ENCODE results near the gene TSPYL1.

DNA sequence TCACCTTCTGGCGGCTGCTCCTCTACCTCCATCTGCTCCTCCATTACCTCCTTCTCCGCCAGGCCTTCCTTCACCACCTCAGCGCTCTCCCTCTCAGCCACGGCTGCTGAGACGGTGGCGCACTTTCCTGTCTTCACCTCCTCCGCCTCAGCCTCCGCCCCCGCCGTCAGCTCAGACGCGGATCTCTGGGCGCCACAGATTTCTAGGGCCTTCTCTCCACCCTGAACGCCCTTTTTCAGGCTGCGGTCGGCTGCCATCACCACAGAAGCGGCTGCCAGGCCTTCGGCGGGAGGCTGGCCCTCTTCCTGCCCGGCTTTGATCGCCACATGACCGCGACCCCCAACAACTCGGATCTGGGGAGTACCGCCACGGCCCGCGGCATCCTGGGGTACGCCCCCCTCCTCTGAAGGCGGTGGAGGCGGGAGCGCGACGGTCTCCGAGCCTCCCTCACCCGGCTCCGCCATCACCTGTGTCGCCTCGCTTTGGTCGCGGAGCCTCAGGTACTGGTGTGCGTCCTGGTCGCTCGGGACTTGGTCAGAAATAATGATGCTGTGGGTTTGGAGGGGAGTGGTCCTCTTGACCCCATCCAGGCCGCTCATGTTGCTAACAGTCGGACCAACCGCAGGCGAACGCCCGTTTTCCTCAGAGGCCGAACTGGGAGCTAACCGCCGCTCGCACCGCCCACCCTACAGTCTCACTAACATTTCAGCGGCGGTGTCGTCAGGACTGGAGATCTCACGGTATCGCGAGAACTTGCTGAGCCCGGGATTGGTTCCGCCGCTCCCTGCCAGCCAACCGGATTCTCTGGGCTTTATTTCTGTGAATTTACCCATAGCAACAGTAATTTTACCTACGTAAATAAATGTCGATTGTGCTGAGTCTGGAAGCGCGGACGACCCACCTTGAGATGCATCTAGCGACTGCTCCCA lies at the start of gene TSPYL1:
- TF ChIP-seq ZFP3 (CRISPR knock-in tag; IDR thresholded peaks at IDR 0.05) (no peak), ZNF70 (CRISPR knock-in tag; IDR thresholded peaks at IDR 0.05) (0 out of 2 replicates have a peak, but pooled peaks have one; percentile 30), ISL1 (CRISPR knock-in tag; IDR thresholded peaks at IDR 0.05) (no peak), BACH2 (CRISPR knock-in tag; IDR thresholded peaks at IDR 0.05; ENCODE audit: borderline replicate concordance) (no peak), TCF4 (CRISPR knock-in tag; IDR thresholded peaks at IDR 0.05; ENCODE audit: borderline replicate concordance) (no peak), ZNF8 (CRISPR knock-in tag; IDR thresholded peaks at IDR 0.05) (no peak), ZFP30 (CRISPR knock-in tag; IDR thresholded peaks at IDR 0.05) (no peak), OSR1 (CRISPR knock-in tag; IDR thresholded peaks at IDR 0.05) (no peak), RARB (CRISPR knock-in tag; IDR thresholded peaks at IDR 0.05) (no peak), PPARA (CRISPR knock-in tag; IDR thresholded peaks at IDR 0.05; ENCODE audit: borderline replicate concordance) (no peak), SNAI2 (CRISPR knock-in tag; IDR thresholded peaks at IDR 0.05) (no peak)
- TF ChIP-seq, protein P1, sequence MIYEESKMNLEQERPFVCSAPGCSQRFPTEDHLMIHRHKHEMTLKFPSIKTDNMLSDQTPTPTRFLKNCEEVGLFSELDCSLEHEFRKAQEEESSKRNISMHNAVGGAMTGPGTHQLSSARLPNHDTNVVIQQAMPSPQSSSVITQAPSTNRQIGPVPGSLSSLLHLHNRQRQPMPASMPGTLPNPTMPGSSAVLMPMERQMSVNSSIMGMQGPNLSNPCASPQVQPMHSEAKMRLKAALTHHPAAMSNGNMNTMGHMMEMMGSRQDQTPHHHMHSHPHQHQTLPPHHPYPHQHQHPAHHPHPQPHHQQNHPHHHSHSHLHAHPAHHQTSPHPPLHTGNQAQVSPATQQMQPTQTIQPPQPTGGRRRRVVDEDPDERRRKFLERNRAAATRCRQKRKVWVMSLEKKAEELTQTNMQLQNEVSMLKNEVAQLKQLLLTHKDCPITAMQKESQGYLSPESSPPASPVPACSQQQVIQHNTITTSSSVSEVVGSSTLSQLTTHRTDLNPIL (CRISPR knock-in tag; IDR thresholded peaks at IDR 0.05; ENCODE audit: low read depth) = no peak
